BJ (cell line): ENCODE results near the gene TUBB. TPM values are rescaled to one million over a fixed set of nuclear protein-coding genes. Genes with fewer than 3 reads are reported as not detected.
A peak's percentile ranks its signal among the peaks of the same experiment; 100 is the strongest.

Experiments
- CTCF ChIA-PET: fragments of 350-600 bp; formaldehyde crosslinking; extraction: SDS; loops from one replicate; lab custom pipeline; 2021; ENCODE audit warnings: antibody characterized with exemption, inconsistent platforms; lab: Yijun Ruan, JAX
- POLR2A ChIA-PET: fragments of 300-600 bp; sonication (Branson Sonifier 250); formaldehyde crosslinking; extraction: SDS; loops from one replicate; lab custom pipeline; 2021; ENCODE audit warnings: antibody characterized with exemption; lab: Charles Lee
- DNase-seq: peaks from one replicate; pipeline ENCODE4 v3.0.0-alpha.2; 2011; ENCODE audit warnings: low read depth
- H3K27me3 ChIP-seq: 2 replicates; pipeline ENCODE4 v1.6.0; 2011; ENCODE audit warnings: low read length; ENCODE audit not compliant: control insufficient read depth, insufficient read depth
- H3K36me3 ChIP-seq: 2 replicates; pipeline ENCODE4 v1.5.1; 2011; ENCODE audit warnings: low read length; ENCODE audit not compliant: control insufficient read depth, insufficient read depth
- H3K4me3 ChIP-seq: 2 replicates; pipeline ENCODE4 v1.5.1; 2011; ENCODE audit warnings: low read depth, mild to moderate bottlenecking, control low read depth, low read length
- polyA plus RNA-seq: library from polyadenylated mRNA; depleted of rRNA; stranded (reverse); fragments of >200 nt; gene quantifications from 2 replicates; pipeline ENCODE4 v1.2.3, GENCODE V29; 2011
- TF ChIP-seq, protein P1 (sequence below): IDR thresholded peaks from 2 replicates; pipeline ENCODE4 v1.5.1; 2011; ENCODE audit warnings: low read depth, mild to moderate bottlenecking, control low read depth, inconsistent platforms, low read length, moderate library complexity; ENCODE audit not compliant: insufficient read depth

Gene TUBB
- polyA plus RNA-seq, 1 experiment, result 1,840 TPM

DNA sequence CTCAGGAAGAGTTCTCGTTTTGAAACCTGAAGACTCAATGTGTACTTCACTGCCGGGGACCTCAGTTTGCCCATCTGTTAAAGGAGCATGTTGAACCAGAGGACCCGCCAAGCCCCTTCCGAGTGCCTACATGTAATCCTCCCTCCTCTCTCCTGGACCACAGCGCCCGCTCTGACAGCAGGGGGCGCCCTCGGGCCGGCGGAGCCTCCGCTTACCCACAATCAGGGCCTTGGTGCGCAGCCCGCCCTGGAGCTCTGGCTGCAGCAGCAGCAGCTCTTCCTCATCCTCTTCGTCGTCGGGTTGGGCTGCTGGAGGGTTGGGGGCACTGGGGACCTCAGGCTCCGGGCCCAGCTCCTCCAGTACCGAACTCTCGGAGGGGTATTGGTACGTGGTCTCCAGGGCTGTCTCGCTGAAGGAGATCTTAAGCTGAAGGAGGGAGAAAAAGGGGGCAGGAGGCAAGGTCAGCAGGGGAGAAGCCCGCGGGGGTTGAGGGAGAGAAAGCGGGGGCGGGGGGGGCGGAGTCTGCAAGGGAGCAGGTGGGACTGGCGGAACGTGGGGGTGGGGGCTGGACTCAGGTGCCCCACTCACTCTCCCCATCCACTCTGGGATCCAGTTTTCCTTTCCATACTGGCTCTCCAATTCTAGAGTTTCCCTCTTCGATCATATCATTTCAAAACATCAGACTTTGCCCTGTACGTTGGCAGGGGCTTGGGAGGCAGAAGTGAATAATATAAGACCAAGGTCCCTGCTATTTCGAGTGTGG is 41.0 kb upstream of the TUBB start:
- Histone ChIP-seq H3K36me3 (peaks cover 23% of the 10 kb centered on the region), H3K4me3 (no peak overlapping the region; the same call in 1 of the 2 replicates), H3K27me3 (no peaks in the 10 kb centered on the region)
- no peak for DNase-seq
- POLR2A ChIA-PET, result interaction anchor here (0.5 kb wide), 1 partner anchor 53 kb away, joined by 5 read pairs; the partner anchor contains the start of gene ATAT1
- TF ChIP-seq, protein P1, sequence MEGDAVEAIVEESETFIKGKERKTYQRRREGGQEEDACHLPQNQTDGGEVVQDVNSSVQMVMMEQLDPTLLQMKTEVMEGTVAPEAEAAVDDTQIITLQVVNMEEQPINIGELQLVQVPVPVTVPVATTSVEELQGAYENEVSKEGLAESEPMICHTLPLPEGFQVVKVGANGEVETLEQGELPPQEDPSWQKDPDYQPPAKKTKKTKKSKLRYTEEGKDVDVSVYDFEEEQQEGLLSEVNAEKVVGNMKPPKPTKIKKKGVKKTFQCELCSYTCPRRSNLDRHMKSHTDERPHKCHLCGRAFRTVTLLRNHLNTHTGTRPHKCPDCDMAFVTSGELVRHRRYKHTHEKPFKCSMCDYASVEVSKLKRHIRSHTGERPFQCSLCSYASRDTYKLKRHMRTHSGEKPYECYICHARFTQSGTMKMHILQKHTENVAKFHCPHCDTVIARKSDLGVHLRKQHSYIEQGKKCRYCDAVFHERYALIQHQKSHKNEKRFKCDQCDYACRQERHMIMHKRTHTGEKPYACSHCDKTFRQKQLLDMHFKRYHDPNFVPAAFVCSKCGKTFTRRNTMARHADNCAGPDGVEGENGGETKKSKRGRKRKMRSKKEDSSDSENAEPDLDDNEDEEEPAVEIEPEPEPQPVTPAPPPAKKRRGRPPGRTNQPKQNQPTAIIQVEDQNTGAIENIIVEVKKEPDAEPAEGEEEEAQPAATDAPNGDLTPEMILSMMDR, result peak; percentile 97
- CTCF ChIA-PET, result interaction anchor here (0.6 to 17.2 kb wide), 35 partner anchors 9 to 851 kb away, joined by 3 to 387 read pairs (median 4); partner anchors contain the start of genes FLOT1, IER3, MDC1 and NRM

DNA sequence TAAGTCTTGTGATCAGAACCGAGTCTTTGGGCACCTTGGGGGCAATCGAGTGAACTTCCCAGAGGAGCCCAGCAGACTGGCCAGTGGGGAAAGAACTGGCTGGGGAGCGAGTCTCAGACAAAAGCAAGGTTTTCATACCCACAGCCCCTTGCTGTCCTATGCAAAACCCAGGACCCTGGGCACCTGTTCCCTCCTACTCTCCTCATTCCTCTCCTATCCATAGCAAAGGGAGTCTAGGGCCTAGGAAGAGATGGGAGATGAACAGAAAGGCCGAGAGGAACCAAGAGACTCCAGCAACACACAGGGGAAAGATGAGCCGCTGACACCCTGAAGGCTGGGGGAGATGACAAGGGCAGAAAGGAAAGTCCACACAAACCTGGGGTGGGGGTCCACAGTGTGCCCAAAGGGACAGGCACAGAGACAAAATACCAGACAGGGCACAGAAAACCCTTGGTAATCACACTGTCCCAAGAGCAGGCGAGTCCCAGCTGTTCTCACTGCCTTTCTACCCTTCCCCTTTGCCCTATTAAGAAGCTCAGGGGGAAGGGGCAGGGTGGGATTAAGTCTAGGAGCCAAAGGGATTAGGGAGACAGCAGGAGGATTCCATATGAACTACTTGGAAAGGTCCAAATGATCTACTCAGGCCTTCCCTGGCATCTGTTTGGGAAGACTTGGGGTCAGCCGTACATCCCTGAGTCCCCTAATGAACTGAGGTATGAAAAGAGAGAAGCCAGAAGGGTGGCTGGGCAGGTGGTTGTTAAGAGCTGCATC is 40.2 kb upstream of the TUBB start:
- H3K36me3 ChIP-seq, result peaks cover 25% of the 10 kb centered on the region
- DNase-seq, result no peak
- TF ChIP-seq, protein P1, result no peak
- H3K4me3 ChIP-seq, result peak overlapping the region; percentile 9; the same call in 1 of the 2 replicates
- H3K27me3 ChIP-seq, result no peaks in the 10 kb centered on the region
- CTCF ChIA-PET, result interaction anchor here (0.7 to 17.2 kb wide), 12 partner anchors 8 to 197 kb away, joined by 3 to 387 read pairs (median 7); partner anchors contain the start of genes DHX16, FLOT1, MDC1 and NRM
- POLR2A ChIA-PET, result no interaction called here

DNA sequence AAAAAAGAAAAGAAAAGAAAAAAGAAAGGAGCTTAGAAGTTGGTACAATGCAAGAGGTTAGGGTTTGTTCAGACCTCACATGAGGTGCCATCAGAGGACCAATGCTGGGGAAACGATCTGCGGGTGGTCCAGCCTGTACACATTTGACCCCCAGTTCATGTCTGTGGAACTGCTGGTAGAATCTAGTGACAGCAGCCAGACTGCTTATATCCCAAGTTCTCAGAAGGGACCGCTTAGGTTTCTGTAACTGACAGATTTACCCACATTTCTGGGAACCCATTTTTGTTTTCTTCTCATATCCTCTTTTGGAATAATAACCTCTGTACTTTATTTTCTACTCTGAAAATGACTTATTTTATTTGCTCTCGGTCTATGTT is 38.4 kb upstream of the TUBB start:
- TF ChIP-seq, protein P1, result no peak
- H3K27me3 ChIP-seq, result no peaks in the 10 kb centered on the region
- no peak for DNase-seq
- peak overlapping the region; percentile 87 for H3K4me3 ChIP-seq
- H3K36me3 ChIP-seq, result peaks cover 18% of the 10 kb centered on the region
- POLR2A ChIA-PET, result interaction anchor here (0.6 to 1.0 kb wide), 2 partner anchors 40 to 196 kb away, joined by 3 to 4 read pairs; no protein-coding TSS in a partner anchor
- CTCF ChIA-PET, result interaction anchor here (1.3 to 17.2 kb wide), 4 partner anchors 10 to 233 kb away, joined by 3 to 387 read pairs (median 4); partner anchors contain the start of genes DHX16, MDC1, TUBB and VARS2

DNA sequence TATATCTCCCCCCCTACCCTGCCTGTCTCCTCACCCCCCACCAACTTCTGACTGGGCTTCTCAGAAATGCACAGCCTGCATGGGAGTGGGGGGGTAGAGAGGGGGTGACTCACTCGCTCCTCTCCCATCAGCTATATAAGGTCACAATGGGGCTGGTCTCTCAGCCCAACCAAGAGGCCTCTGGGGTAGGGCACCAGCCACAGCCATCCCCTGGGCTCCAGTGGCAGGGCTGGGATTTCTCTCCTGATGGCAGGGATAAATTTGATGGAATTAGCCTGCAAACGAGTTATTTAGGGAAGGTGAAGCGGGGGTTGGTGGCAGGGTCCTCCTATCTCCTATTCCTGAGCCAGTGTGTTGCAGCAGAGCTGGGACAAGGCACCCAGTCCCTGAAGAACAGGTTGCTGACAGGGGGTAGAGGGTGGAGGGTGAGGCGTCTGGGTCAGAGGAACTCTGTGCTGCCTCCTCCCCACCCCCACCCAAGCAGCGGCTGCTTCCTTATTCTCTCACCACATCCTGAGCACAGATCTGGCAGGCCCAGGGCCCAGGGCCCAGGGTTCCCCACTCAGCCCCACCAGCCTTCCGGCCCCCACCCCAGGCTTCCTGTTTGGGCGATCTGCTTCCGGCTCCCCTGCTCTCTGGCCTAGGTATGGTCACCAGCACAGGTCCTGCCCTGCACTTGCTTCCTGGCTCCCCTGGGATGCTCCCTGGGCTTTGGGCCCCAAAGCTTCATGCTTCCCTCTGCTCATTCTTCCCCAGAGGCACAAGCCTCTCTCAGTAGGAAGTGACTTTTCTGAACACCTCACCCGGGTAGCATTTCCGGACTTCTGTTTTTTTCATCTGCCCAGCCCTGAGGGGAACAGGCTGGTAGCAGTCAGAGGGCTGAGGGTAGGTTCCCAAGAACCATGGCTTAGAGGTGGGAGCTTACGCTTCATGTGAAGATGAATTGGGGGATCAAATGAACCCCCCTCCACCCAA is 37.7 kb upstream of the TUBB start:
- CTCF ChIA-PET, result interaction anchor here (0.9 to 17.2 kb wide), 3 partner anchors 8 to 62 kb away, joined by 3 to 387 read pairs (median 3); partner anchors contain the start of genes IER3, MDC1 and TUBB
- Histone ChIP-seq H3K36me3 (peaks cover 15% of the 10 kb centered on the region), H3K27me3 (no peaks in the 10 kb centered on the region), H3K4me3 (peak overlapping the region; percentile 87)
- TF ChIP-seq, protein P1, result no peak
- POLR2A ChIA-PET, result interaction anchor here (1.0 kb wide), 1 partner anchor 39 kb away, joined by 4 read pairs; no protein-coding TSS in a partner anchor
- peak; percentile 58 for DNase-seq
